Medulla oblongata (tissue), 1 donor: ENCODE results near the gene EPHB2.
A peak's percentile ranks its signal among the peaks of the same experiment; 100 is the strongest.

Source experiments
- DNase-seq: peaks from one replicate; pipeline ENCODE4 v3.0.0-alpha.2; 2015; ENCODE audit errors: extremely low spot score

Gene EPHB2

GRCh38 chr1:22857661-22858060 is 147.0 kb downstream of the EPHB2 start:
- no peak for DNase-seq

DNA sequence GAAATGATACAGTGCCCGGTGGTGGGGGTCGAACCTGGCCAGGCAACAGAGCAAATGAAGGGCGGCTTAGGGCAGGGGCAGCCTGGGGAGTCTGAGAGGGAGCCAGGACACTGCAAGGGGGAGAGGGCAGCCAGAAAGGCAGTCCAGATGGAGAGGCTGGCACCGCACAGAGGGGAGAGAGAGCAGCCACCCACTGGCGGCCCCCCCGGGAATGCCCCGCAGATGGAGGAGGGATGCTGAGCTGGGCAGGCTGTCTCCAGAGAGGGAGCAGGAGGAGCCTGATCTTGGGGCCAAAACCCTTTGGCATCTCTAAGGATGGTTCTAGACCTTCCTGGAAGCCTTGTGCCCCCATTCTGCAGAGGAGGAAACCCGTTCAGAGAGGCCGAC is 149.8 kb downstream of the EPHB2 start:
- no peak for DNase-seq

- no peak for DNase-seq
Observed at GRCh38 chr1:22860883-22861385, 150.3 kb downstream of the EPHB2 start.

DNA sequence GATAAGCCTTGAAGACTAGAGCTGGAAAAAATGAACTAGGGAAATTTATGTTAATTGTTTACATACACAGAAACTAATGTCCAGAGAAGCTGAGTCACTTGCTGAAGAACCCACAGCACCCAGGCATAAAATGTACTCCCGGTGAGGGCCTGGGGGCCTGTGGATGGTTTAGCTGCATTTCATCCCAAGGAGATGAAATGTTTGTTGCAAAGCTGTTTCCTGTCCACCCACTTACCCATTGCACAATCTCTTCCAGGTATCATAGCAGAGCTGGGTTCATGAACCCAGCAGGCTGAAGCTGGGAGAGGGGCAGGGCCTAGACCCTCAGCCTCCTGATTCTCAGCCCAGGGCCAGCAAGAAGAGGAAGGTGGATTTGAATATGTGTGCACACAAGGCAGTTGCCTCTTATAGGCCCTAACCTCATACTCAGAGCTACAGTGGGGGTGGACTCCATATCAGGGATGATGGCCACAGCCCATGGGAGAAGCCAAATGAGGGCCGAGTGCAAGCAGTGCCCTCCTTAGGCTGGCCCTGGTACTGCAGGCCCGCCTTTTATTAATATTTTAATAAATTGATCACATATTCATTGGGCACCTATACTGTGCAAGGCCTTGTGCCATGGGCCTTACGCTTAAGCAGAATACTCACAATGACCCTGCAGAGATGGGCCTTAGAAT is 151.3 kb downstream of the EPHB2 start:
- peak; percentile 42 for DNase-seq

DNA sequence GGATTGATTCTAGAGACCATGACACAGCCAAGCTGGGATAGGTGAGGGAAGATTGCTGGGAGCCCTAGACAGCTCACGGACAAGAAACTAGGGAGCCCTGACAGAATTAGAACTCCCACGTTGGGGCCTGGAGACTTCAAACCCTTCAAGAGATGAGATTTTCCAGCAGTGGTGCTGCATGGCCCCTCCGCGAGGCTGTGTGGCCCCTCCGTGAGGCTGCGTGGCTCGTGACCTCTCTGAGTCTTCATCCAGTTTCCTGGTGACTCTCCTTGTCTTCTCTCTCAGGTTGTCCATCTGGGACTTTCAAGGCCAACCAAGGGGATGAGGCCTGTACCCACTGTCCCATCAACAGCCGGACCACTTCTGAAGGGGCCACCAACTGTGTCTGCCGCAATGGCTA is 152.1 kb downstream of the EPHB2 start:
- DNase-seq = no peak

DNA sequence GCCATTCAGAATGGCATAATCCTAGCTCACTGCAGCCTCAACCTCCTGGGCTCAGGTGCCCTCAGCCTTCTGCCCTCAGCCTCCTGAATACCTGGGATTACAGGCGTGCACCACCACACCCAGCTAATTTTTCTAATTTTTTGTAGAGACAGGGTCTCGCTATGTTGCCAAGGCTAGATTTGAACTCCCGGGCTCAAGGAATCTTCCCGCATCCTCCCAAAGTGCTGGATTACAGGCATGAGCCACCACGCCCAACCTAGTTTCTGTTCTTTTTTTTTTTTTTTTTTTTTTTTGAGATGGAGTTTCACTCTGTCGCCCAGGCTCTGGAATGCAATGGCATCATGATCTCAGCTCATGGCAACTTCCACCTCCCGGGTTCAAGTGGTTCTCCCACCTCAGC is 153.1 kb downstream of the EPHB2 start:
- no peak for DNase-seq

- DNase-seq = no peak
Observed at GRCh38 chr1:22864886-22865285, 154.2 kb downstream of the EPHB2 start.

DNA sequence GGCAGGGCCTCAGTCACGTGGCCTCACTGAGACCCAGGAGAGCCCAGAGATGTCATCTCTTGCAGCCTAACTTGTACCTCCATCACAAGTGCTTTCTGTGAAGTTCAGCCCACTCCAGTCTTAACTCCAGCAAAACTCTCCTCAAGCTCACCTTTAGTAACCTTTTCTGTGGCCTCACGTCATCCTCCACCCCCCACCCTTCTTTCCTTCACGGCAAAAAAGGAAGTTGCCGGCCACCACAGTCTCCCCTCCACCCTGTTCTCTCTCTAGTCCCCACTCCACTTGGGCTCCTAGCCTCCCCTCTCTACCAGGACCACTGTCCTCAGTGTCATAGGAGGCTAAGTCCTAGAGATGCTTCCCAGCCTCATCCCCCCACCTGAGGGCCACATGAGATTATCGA is 155.1 kb downstream of the EPHB2 start:
- DNase-seq = no peak

DNA sequence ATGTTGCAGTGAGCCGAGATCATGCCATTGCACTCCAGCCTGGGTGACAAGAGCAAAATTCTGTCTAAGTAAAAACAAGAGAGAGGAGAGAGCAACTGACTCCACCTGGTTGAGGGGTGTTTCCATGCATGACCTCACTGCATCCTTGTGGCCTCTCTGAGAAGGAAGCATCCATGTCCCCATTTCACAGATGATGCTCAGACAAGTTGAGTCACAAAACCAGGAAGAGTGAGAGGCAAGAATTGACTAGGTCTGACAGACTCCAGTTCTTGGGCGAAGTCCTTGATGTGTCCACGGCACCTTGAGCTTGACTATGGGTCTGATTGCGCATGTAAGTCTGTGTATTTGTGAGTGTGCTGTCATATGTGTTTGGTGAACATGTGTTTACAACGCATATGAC is 156.2 kb downstream of the EPHB2 start:
- no peak for DNase-seq

DNA sequence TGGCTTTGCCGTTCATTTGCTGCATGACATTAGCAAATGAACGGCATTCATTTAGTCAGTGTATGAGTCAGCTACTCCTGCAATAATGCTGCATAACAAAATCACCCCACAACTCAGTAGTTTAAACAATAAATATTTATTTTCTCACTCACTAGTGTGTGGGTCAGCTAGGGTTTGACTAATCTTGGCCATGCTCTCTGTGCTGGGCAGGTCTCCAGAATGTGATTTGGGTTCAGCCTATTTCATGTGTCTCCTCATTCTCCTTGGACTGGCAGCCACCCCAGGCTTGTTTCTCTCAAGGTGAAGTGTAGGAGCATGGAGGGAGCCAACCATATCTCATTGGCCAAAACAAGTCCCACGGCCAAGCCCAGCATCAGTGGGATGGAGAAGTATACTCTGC is 157.7 kb downstream of the EPHB2 start:
- DNase-seq = no peak

DNA sequence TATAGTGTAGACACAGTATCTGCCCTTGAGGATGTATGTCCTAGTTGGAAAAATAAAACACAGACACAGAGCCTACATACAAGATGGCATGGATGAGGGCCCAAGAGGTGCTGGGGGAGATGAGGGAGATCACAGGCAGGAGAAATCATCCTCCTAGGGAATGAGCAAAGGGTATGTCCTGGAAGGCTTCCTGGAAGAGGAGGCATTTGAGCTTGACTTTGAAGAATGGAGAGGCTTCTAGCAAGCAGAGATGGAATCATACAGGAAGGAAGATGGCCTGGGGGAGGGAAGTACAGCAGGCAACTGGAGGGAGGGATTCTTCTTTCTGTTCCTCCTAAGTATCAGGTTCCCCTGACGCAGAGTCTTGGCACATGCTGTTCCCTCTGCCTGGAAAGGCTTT is 158.7 kb downstream of the EPHB2 start:
- DNase-seq = no peak

DNA sequence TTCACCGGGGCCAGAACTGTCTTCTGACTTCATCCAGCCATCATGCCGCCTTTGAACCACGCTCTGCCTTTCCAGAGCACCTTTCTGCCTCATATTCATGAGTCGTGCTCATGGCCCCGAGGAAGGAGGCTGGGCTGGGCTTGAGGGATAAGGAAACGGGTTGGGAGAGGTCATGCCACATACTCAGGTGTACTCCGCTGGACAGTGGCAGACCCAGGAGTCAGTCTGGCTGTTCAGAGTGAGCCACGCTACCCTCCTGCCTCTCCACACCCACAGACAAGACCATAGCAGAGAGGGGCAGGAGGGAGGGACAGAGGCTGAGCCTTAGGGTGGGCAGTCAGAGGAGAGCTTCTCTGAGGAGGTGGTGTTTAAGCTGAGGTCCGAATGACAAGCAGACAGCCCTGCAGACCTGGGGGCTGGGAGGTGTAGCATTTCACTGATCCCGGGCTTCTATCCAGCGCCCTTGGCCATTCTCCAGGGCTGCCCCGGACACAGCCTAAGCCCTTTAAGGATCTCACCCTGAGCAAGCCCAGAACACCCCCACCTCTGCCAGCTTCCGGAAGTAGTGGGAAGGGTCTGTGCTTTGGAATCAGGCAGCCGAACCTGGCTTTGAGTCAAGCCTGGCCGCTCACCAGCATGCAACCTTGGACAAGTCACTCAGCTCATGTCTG is 159.7 kb downstream of the EPHB2 start:
- no peak for DNase-seq

GRCh38 chr1:22872981-22873664 is 162.5 kb downstream of the EPHB2 start:
- DNase-seq = no peak

- DNase-seq = no peak
Observed at GRCh38 chr1:22874785-22875184, 164.1 kb downstream of the EPHB2 start.

DNA sequence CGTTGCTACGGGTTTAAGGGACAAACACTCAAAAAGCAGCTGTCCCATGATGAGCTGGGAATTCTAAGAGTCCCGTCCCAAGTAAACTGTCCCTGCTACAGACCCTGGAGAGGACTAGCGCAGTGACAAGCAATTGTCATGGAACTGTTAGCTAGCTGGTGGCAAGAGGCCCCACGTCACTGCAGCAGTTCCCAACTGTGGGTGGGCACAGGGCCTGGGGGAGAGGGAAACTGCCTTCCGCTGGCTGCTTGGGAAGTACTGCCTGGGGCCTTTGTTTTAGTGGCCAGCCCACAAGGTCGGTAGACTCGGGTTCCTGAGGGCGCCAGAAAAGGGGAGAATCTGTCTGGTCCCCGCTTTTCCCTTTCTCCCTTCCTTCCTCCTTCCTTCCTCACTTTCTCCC is 164.6 kb downstream of the EPHB2 start:
- no peak for DNase-seq

DNA sequence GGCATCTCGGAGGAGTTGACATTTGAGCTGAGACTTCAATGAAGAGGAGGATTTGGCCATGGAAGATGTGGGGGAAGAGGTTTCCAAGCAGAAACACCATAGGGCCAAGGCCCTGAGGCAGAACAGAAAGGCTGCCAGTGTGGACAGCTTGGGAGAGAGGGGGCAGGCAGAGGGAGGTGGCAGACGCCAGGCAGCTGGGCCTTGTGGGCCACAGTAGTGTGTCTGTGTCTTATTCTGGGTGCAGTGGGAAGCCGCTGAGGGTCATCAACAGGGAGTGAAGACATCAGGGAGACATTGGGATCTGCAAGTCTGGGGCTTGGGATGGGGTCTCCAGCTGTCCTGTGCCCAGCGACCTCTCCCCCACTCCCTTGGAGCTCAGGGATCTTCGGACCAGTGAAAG is 165.2 kb downstream of the EPHB2 start:
- peak; percentile 33 for DNase-seq

- no peak for DNase-seq
Observed at GRCh38 chr1:22876359-22877111, 165.9 kb downstream of the EPHB2 start.

DNA sequence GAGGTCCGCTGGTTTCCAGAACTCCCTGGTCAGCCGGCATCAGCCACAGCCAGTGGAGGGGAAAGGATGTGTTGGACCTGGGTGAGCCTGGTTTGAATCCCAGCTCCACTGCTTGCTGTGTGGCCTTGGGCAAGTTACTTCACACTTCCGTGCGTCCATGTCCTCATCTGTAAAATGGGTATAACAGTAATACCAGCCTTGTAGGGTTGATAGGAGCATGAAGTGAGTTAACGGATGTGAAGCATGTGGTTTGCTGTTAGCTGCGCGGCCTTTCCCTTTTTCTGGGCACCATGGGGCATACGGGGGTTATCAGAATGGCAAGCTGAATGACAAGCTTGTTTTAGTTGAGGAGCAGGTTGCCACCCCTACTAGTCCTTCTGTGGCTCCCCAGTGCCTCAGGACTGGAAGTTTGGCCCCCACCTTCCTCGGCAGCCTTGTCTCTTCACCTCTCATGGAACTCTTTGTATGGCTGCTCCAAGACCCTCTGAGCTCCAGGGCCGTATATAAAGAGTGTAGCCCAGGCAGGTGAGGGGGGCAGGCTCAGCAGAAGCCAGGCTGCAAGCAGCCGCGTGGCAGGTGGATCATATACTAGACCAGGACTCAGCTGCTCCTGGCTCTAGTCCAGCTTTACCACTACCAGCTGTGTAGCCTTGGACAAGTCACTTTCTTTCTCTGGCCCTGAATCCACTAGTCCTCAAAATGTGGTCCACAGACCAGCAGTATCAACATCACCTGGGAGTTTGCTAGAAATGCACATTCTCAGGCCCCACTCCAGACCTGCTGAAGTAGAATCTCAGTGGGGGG is 166.7 kb downstream of the EPHB2 start:
- no peak for DNase-seq

DNA sequence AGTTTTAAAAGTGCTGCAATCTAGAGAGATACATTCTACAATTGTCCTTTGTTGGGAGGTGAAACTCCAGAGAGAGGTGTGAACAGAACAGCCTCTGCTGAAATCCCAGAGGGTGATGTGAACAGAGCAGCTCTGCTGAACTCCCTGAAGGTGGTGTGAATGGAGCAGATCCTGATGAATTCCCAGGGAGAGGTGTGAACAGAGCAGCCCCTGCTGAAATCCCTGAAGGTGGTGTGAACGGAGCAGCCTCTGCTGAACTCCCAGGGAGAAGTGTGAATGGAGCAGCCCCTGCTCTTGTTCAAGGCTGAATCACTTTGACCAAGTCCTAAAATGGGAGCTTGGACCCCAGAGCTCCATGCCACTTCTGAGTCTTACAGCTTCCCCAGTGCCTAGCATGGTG is 167.3 kb downstream of the EPHB2 start:
- no peak for DNase-seq

DNA sequence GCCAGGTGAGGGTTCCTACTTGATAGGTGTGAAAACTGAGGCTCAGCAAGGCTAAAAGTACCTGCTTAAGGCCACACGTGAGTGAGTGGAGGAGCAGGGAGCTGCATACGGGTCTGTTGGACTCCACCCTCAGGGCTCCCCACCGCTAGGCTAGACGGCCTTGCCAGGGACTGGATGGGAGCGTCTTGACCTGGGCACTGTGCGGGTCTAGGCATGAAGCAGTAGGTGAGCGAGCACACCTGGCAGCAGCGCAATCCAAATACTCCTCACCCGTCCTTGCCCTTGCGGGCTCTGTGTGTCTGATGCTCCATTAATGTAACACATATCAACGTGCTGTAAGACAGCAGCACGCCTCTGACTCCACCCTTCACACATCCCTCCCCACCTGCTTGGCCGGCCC is 168.0 kb downstream of the EPHB2 start:
- DNase-seq = no peak

DNA sequence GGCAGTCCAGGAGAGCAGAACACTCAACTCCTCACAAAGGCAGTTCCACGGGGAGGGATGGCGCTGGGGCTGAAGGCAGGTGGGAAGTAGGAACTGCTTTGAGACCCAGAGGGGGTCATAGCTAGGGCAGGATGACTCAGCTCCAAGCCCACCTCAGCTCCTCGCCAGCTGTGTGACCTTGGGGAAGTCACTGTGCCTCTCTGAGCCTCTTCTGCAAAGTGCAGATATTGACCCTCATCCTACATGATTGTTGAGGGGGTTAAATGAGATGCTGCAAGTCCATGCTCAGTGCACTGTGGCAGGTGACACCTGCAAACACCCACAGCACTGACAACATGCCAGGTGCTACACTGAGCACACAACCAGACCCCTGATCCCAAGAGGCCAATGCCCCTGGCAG is 168.8 kb downstream of the EPHB2 start:
- DNase-seq = no peak
